HG02588 (cell line): ENCODE measurements around the gene GHDC.
"Not testable (repeated sequence)": the region's sequence is repeated elsewhere in the genome, so short reads cannot be mapped to it uniquely, and the experiment has no call there.

ENCODE experiments used
- ATAC-seq: cut with Tn5 transposase; IDR thresholded peaks from one replicate; pipeline ENCODE4 v1.9.1; 2021; ENCODE audit warnings: mild to moderate bottlenecking, moderate library complexity; ENCODE audit not compliant: unreplicated experiment

The GHDC gene

GRCh38 chr17:42159796-42160530 lies 34.3 kb downstream of the GHDC start:
- no peak for ATAC-seq

- ATAC-seq = no peak
Measured at GRCh38 chr17:42155614-42156045, 38.7 kb downstream of the GHDC start.

DNA sequence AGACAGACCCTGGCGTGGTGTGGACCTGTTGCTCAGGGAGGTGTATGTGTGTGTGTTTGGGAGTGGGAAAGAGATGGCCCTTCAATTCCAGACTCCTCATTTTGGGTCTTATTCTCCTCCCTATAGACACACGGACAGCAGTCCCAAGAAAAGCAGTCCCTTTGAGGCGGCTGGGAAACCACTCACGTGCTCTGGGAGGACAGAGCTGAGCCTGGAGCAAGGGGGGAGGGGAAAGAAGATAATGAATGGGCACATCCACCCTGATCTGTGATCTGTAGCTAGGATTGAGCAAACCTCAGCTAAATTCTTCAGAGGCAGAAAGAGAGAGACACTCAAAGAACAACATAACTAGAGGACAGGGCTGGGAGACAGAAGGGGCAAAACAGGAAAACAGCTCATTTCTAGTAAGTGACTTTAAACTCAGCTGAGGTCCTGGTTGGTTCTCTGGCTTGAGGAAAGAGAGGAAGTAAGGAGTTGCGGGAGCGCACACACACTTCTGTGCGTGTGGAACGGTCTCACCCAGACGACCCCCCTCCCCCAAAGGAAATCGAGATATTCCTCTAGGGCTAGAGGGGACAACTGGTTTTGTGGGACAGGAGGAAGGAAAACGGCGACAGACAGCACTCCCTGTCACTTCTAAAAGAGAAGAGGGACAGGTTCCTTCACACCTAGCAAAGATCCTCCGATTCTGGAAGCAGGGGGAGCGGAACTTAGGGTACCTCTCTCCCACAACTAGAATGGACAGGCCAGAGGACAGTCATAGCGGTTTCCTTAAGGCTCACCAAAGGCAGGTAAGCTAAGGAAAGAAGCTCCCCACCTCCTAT lies 40.2 kb downstream of the GHDC start:
- no peak for ATAC-seq

DNA sequence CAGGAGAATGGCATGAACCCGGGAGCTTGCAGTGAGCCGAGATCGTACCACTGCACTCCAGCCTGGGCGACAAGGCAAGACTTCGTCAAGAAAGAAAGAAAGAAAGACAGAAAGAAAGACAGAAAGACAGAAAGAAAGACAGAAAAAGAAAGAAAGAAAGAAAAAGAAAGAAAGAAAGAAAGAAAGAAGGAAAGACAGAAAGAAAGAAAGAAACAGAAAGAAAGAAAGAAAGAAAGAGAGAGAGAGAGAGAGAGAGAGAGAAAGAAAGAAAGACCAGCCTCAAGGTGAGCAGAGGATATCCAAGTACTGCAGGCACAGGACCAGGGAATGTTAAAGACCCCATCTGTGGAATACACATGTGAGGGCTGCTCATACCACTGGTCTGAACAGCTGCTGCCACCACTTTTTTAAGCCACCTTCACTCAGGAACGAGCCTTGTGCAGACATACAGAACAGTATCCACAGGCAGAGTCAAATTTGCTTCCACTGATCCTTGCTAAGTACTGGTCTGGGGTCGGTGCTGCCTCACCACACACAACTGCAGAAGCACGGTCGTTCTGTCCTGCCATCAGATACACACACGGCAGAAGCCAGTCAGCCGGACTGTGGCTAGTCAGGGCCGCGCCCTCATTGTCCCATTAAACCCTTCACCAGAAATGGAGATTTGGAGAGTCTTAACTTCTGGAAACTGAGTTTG lies 47.2 kb downstream of the GHDC start:
- no peak for ATAC-seq

DNA sequence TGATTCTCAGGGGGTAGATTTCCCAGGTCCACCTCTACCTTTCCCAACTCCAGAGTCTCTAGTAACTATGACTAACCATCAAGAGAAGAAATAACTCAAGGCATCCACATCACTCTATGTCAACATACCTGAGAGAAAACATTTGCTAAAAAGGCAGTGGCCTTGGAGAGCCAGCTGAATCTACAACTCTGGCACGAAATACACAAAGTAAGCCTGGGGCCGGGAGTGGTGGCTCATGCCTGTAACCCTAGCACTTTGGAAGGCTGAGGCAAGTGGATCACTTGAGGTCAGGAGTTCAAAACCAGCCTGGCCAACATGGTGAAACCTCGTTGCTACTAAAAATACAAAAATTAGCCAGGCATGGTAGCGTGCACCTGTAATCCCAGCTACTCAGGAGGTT lies 51.2 kb downstream of the GHDC start:
- ATAC-seq = not testable (repeated sequence)

- no peak for ATAC-seq
Measured at GRCh38 chr17:42142371-42142896, 51.9 kb downstream of the GHDC start.

DNA sequence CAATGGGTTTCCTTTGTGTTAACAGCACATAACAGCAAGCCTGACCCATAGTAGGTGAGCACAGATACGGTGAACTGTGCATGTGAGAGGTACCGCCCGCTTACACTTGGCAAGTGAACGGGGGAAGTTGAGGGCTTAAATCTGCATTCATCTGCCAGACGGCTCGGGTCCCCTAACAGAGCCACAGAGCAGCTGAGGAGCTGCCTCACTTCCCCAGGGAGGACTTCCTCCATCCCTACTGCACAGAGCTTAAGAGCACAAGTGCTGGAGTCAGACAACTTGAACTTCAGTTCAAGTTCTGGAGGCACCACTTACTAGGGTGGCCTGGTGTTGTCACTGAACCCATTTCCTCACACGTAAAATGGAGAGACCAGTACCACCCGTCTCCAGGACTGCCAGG lies 52.9 kb downstream of the GHDC start:
- no peak for ATAC-seq

GRCh38 chr17:42140690-42141089 lies 53.6 kb downstream of the GHDC start:
- ATAC-seq = not testable (repeated sequence)
